DOHH2 (cell line): Measurements from ENCODE around the gene PARD6A.

Source experiments
- H3F3A ChIP-seq: fragments of 200-600 bp; sonication (generic), shearing (Covaris generic); 2 replicates; pipeline ENCODE4 v1.6.0; 2016; ENCODE audit warnings: antibody characterized with exemption, mild to moderate bottlenecking; ENCODE audit not compliant: control insufficient read depth, insufficient read depth
- H3K27ac ChIP-seq: fragments of 200-600 bp; sonication (generic); 2 replicates; pipeline ENCODE4 v1.5.1; 2014; ENCODE audit warnings: low read depth, mild to moderate bottlenecking, low read length, moderate library complexity
- H3K27me3 ChIP-seq: fragments of 200-600 bp; sonication (generic); 2 replicates; pipeline ENCODE4 v1.6.1; 2014; ENCODE audit warnings: mild to moderate bottlenecking, low read length, mixed read lengths; ENCODE audit not compliant: control insufficient read depth
- H3K36me3 ChIP-seq: fragments of 200-600 bp; sonication (generic); 2 replicates; pipeline ENCODE4 v1.6.1; 2014; ENCODE audit warnings: mild to moderate bottlenecking, low read length, moderate library complexity, mixed read lengths; ENCODE audit not compliant: control insufficient read depth
- H3K4me1 ChIP-seq: fragments of 200-600 bp; sonication (generic); 2 replicates; pipeline ENCODE4 v1.6.1; 2014; ENCODE audit warnings: mild to moderate bottlenecking, low read length, mixed read lengths; ENCODE audit not compliant: control insufficient read depth
- H3K4me2 ChIP-seq: fragments of 200-600 bp; sonication (generic); 2 replicates; pipeline ENCODE4 v1.6.0; 2014; ENCODE audit warnings: mild to moderate bottlenecking, low read length, moderate library complexity
- H3K4me3 ChIP-seq: fragments of 200-600 bp; sonication (generic); 2 replicates; pipeline ENCODE4 v1.5.1; 2014; ENCODE audit warnings: mild to moderate bottlenecking, low read length, mixed read lengths
- H3K79me2 ChIP-seq: fragments of 200-600 bp; sonication (generic); 2 replicates; pipeline ENCODE4 v1.6.1; 2014; ENCODE audit warnings: mild to moderate bottlenecking, low read length, mixed read lengths; ENCODE audit not compliant: control insufficient read depth
- H3K9me2 ChIP-seq: fragments of 200-600 bp; sonication (generic); replicated peaks from 2 replicates; pipeline ENCODE4 v1.6.1; 2014; ENCODE audit warnings: mild to moderate bottlenecking, low read length, mixed read lengths; ENCODE audit not compliant: control insufficient read depth
- H3K9me3 ChIP-seq: fragments of 200-600 bp; sonication (generic); 2 replicates; pipeline ENCODE4 v1.6.1; 2014; ENCODE audit warnings: antibody characterized with exemption, low read length, mixed read lengths; ENCODE audit not compliant: control insufficient read depth, insufficient read depth
- H4K20me1 ChIP-seq: fragments of 200-600 bp; sonication (generic); 2 replicates; pipeline ENCODE4 v1.6.0; 2014; ENCODE audit warnings: low read depth, mild to moderate bottlenecking, antibody characterized with exemption, low read length, moderate library complexity; ENCODE audit not compliant: control insufficient read depth, insufficient read depth
- EZH2phosphoT487 ChIP-seq: fragments of 200-600 bp; sonication (generic); IDR thresholded peaks from 2 replicates; pipeline ENCODE4 v1.6.1; 2017; ENCODE audit warnings: borderline replicate concordance, mild to moderate bottlenecking, antibody characterized with exemption, low read length, moderate library complexity, mixed read lengths
- TF ChIP-seq, protein P1 (sequence below): fragments of 200-600 bp; sonication (generic); IDR thresholded peaks from one replicate; pipeline ENCODE4 v1.5.1; 2014; ENCODE audit warnings: antibody characterized with exemption, mild to moderate bottlenecking, low read depth, low read length; ENCODE audit not compliant: poor library complexity, severe bottlenecking

Gene PARD6A

DNA sequence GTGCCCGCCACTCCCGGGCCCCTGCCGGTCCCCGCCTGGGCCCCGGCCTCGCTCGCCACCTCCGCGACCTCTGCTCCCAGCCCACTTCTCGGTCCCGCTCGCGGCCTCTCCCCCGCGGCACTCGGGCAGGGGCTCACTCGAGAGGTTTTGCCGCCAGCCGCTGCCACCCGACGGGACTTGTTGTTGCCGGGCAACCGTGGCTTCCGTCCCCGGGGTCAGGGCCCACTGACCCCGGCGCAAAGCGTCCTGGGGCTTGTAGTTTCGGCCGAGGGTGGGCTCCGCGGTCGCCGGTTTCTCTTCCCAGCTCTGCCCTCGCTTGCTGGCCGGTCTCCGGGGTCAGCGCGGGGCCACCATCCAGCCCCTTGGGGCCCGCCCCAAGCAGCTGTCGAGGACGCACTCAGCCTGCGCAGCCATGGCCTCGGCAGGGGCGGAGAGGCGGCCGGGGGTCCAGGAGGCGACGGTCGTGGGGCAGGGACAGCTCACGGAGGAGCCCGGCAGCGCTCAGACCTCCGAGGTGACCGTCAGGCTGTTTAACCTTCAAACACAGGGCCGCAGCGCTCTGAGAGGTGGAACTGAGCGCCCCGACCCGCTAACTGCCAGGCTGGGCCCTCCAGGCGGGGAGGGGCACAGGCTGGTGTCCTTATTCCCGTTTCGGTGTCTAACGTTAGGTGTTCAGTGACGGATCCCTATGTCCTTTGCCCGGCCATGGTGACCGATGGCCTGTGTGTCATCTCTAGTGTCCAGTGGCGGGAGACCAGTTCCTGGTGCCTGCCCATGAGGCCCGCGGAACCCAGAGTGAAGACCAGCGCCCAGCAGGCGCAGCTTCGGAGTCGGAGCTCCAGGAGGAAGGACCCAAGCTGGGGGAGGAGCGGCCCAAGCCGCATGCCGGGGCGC, 6.0 kb downstream of the PARD6A start, which contains the start of the genes C16orf86 and ENKD1:
Gene C16orf86, plus strand, starts transcription at position 256 of the 894 bp plus-strand sequence. Its CDS starts 157 bp downstream, at position 413.
Gene ENKD1, minus strand, starts transcription at position 192 of the 894 bp plus-strand sequence. CDS start 308 bp downstream, outside the sequence.
- Histone ChIP-seq H3F3A (0 out of 2 replicates have a peak, but pooled peaks cover 2% of the 10 kb centered on the region), H3K4me3 (peak within 1 kb of the TSS; percentile 90), H3K79me2 (no peaks in the 10 kb centered on the region; the same call in 1 of the 2 replicates), H3K36me3 (peaks cover 14% of the 10 kb centered on the region), H3K27ac (peak within 1 kb of the TSS; percentile 42), H3K4me2 (peak within 1 kb of the TSS; percentile 99), H4K20me1 (no peaks in the 10 kb centered on the region), H3K27me3 (no peaks in the 10 kb centered on the region), H3K4me1 (peaks cover 43% of the 10 kb centered on the region), H3K9me3 (no peaks in the 10 kb centered on the region), H3K9me2 (no peaks in the 10 kb centered on the region)
- TF ChIP-seq, protein P1, sequence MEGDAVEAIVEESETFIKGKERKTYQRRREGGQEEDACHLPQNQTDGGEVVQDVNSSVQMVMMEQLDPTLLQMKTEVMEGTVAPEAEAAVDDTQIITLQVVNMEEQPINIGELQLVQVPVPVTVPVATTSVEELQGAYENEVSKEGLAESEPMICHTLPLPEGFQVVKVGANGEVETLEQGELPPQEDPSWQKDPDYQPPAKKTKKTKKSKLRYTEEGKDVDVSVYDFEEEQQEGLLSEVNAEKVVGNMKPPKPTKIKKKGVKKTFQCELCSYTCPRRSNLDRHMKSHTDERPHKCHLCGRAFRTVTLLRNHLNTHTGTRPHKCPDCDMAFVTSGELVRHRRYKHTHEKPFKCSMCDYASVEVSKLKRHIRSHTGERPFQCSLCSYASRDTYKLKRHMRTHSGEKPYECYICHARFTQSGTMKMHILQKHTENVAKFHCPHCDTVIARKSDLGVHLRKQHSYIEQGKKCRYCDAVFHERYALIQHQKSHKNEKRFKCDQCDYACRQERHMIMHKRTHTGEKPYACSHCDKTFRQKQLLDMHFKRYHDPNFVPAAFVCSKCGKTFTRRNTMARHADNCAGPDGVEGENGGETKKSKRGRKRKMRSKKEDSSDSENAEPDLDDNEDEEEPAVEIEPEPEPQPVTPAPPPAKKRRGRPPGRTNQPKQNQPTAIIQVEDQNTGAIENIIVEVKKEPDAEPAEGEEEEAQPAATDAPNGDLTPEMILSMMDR, result no peak
- TF ChIP-seq EZH2phosphoT487, result no peak

DNA sequence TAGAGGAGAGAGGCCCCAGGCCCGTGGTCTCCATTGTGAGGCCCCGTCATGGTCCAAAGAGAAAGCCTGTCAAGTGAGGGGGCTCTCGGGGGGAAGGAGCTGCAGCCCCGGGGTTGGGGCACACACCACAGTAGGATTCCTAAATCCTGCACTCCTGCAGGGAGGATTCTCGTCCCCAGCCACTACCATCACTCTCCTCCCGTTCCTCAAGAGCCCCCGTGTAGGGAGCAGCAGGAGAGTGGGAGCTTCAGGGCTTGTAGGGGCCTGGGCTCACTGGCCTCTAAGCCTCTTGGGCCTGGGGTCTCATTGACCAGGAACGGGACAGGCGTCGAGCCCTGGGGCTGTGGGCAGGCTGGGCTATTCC, 6.7 kb downstream of the PARD6A start:
- Histone ChIP-seq H3K27me3 (no peaks in the 10 kb centered on the region), H3K79me2 (no peaks in the 10 kb centered on the region), H3F3A (0 out of 2 replicates have a peak, but pooled peaks cover 2% of the 10 kb centered on the region), H3K4me3 (peak overlapping the region; percentile 90), H3K27ac (peak overlapping the region; percentile 42), H3K9me3 (no peaks in the 10 kb centered on the region), H3K9me2 (no peaks in the 10 kb centered on the region), H3K4me2 (peak overlapping the region; percentile 99), H3K36me3 (peaks cover 7% of the 10 kb centered on the region; the same call in 1 of the 2 replicates), H4K20me1 (no peaks in the 10 kb centered on the region), H3K4me1 (peaks cover 40% of the 10 kb centered on the region)
- no peak for TF ChIP-seq EZH2phosphoT487
- TF ChIP-seq, protein P1, result no peak

DNA sequence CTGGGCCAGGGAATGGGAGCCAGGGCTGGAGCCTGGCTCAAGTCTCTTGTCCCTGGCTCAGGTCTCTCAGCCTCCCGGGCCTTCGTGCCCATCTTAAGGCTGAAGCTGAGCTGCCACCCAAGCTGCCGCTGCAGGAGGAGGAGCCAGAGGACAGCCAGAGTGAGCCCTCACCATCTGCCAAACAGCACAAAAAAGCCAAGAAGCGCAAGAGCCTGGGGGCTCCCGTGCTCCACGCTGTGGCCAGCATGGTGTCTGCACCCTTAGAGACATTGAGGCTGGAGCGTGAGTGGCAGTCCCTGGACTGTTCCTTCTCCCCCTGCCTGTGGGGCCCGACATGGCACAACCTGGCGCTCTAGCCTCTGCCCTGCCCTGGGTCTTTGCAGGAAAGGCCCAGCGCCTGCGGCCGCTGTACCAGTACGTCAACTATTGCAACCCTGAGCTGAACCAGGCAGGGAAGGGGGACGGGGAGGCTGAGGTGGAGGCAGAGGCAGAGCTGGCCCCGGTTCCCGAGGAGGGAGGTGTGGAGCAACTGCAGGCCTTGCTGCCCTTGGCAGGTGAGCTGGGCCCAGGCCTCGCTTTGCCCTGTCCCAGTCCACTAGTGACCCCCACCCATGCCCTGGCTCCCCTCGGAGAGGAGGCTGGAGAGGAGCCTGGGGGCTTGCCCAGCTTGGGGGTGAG, 7.2 kb downstream of the PARD6A start:
- peak overlapping the region; percentile 90 for H3K4me3 ChIP-seq
- 0 out of 2 replicates have a peak, but pooled peaks cover 2% of the 10 kb centered on the region for H3F3A ChIP-seq
- H3K4me2 ChIP-seq, result peak overlapping the region; percentile 99
- TF ChIP-seq, protein P1, result peak; percentile 88
- no peak for TF ChIP-seq EZH2phosphoT487
- H3K36me3 ChIP-seq, result peaks cover 2% of the 10 kb centered on the region; the same call in 1 of the 2 replicates
- no peaks in the 10 kb centered on the region for H3K9me3 ChIP-seq
- H3K27ac ChIP-seq, result peak overlapping the region; percentile 42
- H3K9me2 ChIP-seq, result no peaks in the 10 kb centered on the region
- no peaks in the 10 kb centered on the region for H3K27me3 ChIP-seq
- no peaks in the 10 kb centered on the region for H3K79me2 ChIP-seq
- H4K20me1 ChIP-seq, result no peaks in the 10 kb centered on the region
- H3K4me1 ChIP-seq, result peaks cover 42% of the 10 kb centered on the region
